Stimulated activated CD4-positive, alpha-beta T cell treated with anti-CD3 and anti-CD28 coated beads, Interleukin-2, amount 100 ng/mL, for 4 hours (primary cell): ENCODE results near the gene NXPH3.

Experiments
- DNase-seq: peaks from one replicate; pipeline ENCODE4 v3.0.0-alpha.2; 2020; ENCODE audit warnings: low read depth

NXPH3 gene

GRCh38 chr17:49630113-49630900, 54.6 kb downstream of the NXPH3 start:
- no peak for DNase-seq

- no peak for DNase-seq
Measured at GRCh38 chr17:49631496-49631895, 55.8 kb downstream of the NXPH3 start.
